Endothelial cell of umbilical vein (primary cell): ENCODE measurements around the gene REPIN1. TPM values are rescaled to one million over a fixed set of nuclear protein-coding genes. Genes with fewer than 3 reads are reported as not detected.

ENCODE experiments used
- BruUV-seq: library from RNA; stranded (reverse); fragments of 400-500 nt; replicated peaks from 2 replicates; lab custom pipeline; 2021; lab: Mats Ljungman, UMichigan
- CTCF ChIA-PET: fragments of 300-600, 350-600 bp; sonication (Branson Sonifier 250); formaldehyde crosslinking; loops from one replicate; lab custom pipeline; 2021; ENCODE audit warnings: antibody characterized with exemption, inconsistent platforms; lab: Charles Lee
- POLR2A ChIA-PET: fragments of 300-600, 350-600 bp; sonication (Branson Sonifier 250); formaldehyde crosslinking; loops from one replicate; lab custom pipeline; 2021; ENCODE audit warnings: antibody characterized with exemption, inconsistent platforms; lab: Charles Lee
- DNase-seq: peaks from one replicate; pipeline ENCODE4 v3.0.0-alpha.2; 2011; ENCODE audit warnings: low read depth, low spot score
- FAIRE-seq: peaks from 2 replicates; lab custom pipeline; 2011; peaks lifted over from hg19 to GRCh38; lab: Jason Lieb, UNC
- H2AFZ ChIP-seq: 2 replicates; pipeline ENCODE4 v1.6.0; 2012; ENCODE audit warnings: low read depth, low read length, control low read depth, inconsistent platforms
- H3K27ac ChIP-seq: 2 replicates; pipeline ENCODE4 v1.5.1; 2011; ENCODE audit warnings: low read depth, mild to moderate bottlenecking, control low read depth, low read length, moderate library complexity; ENCODE audit not compliant: insufficient read depth
- H3K27me3 ChIP-seq, 2 experiments: 2 replicates each; pipeline versions ENCODE4 v1.6.0 to v1.6.1; 2011; ENCODE audit warnings: low read length in 2 of 2, mixed read lengths in 1 of 2; ENCODE audit not compliant: control insufficient read depth in 2 of 2, insufficient read depth in 2 of 2
- H3K36me3 ChIP-seq, 2 experiments: 2 replicates in 1 of 2; 3 replicates in 1 of 2; pipeline ENCODE4 v1.5.1; 2011; ENCODE audit warnings: low read length in 2 of 2, mild to moderate bottlenecking in 1 of 2, moderate library complexity in 1 of 2; ENCODE audit not compliant: control insufficient read depth in 2 of 2, insufficient read depth in 2 of 2; ENCODE audit errors: extremely low read depth in 1 of 2
- H3K4me1 ChIP-seq: 3 replicates; pipeline ENCODE4 v1.5.1; 2011; ENCODE audit warnings: mild to moderate bottlenecking, low read length; ENCODE audit not compliant: control insufficient read depth, insufficient read depth; ENCODE audit errors: extremely low read depth
- H3K4me2 ChIP-seq: 2 replicates; pipeline ENCODE4 v1.6.1; 2011; ENCODE audit warnings: low read length, control low read depth, mixed read lengths; ENCODE audit not compliant: insufficient read depth
- H3K4me3 ChIP-seq, 3 experiments: fragments of 200-600 bp in 1 of 3; sonication (generic), shearing (Covaris generic) in 1 of 3; replicated peaks in 1 of 3; 2 replicates each; pipeline ENCODE4 v1.5.1; 2011 to 2016; ENCODE audit warnings: control low read depth in 3 of 3, low read length in 3 of 3, mild to moderate bottlenecking in 2 of 3, inconsistent platforms in 1 of 3, low read depth in 1 of 3, moderate library complexity in 1 of 3; ENCODE audit not compliant: insufficient read depth in 1 of 3
- H3K79me2 ChIP-seq: 2 replicates; pipeline ENCODE4 v1.6.0; 2012; ENCODE audit warnings: low read length, inconsistent platforms; ENCODE audit not compliant: control insufficient read depth, insufficient read depth
- H3K9ac ChIP-seq: replicated peaks from 2 replicates; pipeline ENCODE3; 2011; ENCODE audit warnings: low read length, control low read depth; ENCODE audit not compliant: insufficient read depth; ENCODE audit errors: extremely low read depth
- H3K9me1 ChIP-seq: replicated peaks from 3 replicates; pipeline ENCODE4 v1.6.0; 2011; ENCODE audit warnings: mild to moderate bottlenecking, low read length; ENCODE audit not compliant: control insufficient read depth, insufficient read depth; ENCODE audit errors: extremely low read depth
- H3K9me3 ChIP-seq: replicated peaks from 2 replicates; pipeline ENCODE4 v1.5.1; 2012; ENCODE audit warnings: low read length, inconsistent platforms; ENCODE audit not compliant: control insufficient read depth, insufficient read depth
- H4K20me1 ChIP-seq: replicated peaks from 2 replicates; pipeline ENCODE3; 2011; ENCODE audit warnings: mild to moderate bottlenecking, low read length; ENCODE audit not compliant: control insufficient read depth, insufficient read depth; ENCODE audit errors: extremely low read depth
- EZH2 ChIP-seq: IDR thresholded peaks from 2 replicates; pipeline ENCODE4 v1.6.1; 2012; ENCODE audit warnings: borderline replicate concordance, low read depth, mild to moderate bottlenecking, moderate library complexity, low read length, inconsistent platforms; ENCODE audit not compliant: severe bottlenecking
- FOS ChIP-seq: IDR thresholded peaks from 2 replicates; pipeline ENCODE4 v1.6.1; 2011; ENCODE audit warnings: mild to moderate bottlenecking, low read length, moderate library complexity, borderline replicate concordance; ENCODE audit not compliant: insufficient read depth
- GATA2 ChIP-seq: IDR thresholded peaks from 2 replicates; pipeline ENCODE4 v1.7.0; 2011; ENCODE audit warnings: low read depth, mild to moderate bottlenecking, moderate library complexity, mixed read lengths, low read length; ENCODE audit not compliant: insufficient read length, insufficient read depth
- JUN ChIP-seq: IDR thresholded peaks from 2 replicates; pipeline ENCODE4 v1.6.1; 2011; ENCODE audit warnings: borderline replicate concordance, low read depth; ENCODE audit not compliant: insufficient read length, insufficient read depth
- MYC ChIP-seq: IDR thresholded peaks from one replicate; pipeline ENCODE4 v1.6.1; 2011; ENCODE audit warnings: mild to moderate bottlenecking, low read depth, low read length
- POLR2A ChIP-seq: IDR thresholded peaks from 2 replicates; pipeline ENCODE4 v1.6.1; 2012; ENCODE audit warnings: low read depth, mild to moderate bottlenecking, control low read depth, low read length
- POLR2AphosphoS5 ChIP-seq: IDR thresholded peaks from 2 replicates; pipeline ENCODE4 v1.6.1; 2012; ENCODE audit warnings: low read depth, mild to moderate bottlenecking, control low read depth, low read length, moderate library complexity; ENCODE audit not compliant: insufficient read depth
- dilution Hi-C: fragments of 300-500 bp; cut with MboI; formaldehyde crosslinking; loops from one replicate; pipeline ENCODE4 v1.15.0; 2019; ENCODE audit warnings: low sequenced_read_pairs; ENCODE audit not compliant: extremely low pct_ligation_motif_present
- intact Hi-C: fragments of 100-400 bp; cut with micrococcal nuclease; formaldehyde crosslinking; loops from one replicate; pipeline ENCODE4 v1.10.0; 2022
- polyA plus RNA-seq, 4 experiments: library from polyadenylated mRNA; depleted of rRNA in 3 of 4; stranded (reverse) in 3 of 4; unstranded in 1 of 4; fragments of >200 nt; gene quantifications; 2 replicates each; pipeline versions ENCODE4 v1.2.1 to v1.2.3, GENCODE V29; 2011 to 2012; ENCODE audit warnings: missing spikeins in 1 of 4
- total RNA-seq: library from RNA; stranded (reverse); gene quantifications from 2 replicates; pipeline ENCODE4 v1.2.3, GENCODE V29; 2021
- TF ChIP-seq, protein P1 (sequence below), 2 donors: IDR thresholded peaks; 1 replicate in 1 of 2; 2 replicates in 1 of 2; pipeline ENCODE4 v1.5.1; 2011; ENCODE audit warnings: low read length in 2 of 2, mild to moderate bottlenecking in 2 of 2, moderate library complexity in 2 of 2, control low read depth in 1 of 2, inconsistent platforms in 1 of 2, low read depth in 1 of 2; ENCODE audit not compliant: insufficient read depth in 1 of 2; ENCODE audit errors: extremely low read depth in 1 of 2
- TF ChIP-seq, protein P2 (sequence below): IDR thresholded peaks from 2 replicates; pipeline ENCODE4 v1.6.1; 2011; ENCODE audit not compliant: insufficient read depth, insufficient read length

Gene REPIN1
- total and polyA plus RNA-seq, 2 donors (not counting 3 experiments of a cell fraction or from before 2014, with no cell fraction given), result 108 to 140 TPM

DNA sequence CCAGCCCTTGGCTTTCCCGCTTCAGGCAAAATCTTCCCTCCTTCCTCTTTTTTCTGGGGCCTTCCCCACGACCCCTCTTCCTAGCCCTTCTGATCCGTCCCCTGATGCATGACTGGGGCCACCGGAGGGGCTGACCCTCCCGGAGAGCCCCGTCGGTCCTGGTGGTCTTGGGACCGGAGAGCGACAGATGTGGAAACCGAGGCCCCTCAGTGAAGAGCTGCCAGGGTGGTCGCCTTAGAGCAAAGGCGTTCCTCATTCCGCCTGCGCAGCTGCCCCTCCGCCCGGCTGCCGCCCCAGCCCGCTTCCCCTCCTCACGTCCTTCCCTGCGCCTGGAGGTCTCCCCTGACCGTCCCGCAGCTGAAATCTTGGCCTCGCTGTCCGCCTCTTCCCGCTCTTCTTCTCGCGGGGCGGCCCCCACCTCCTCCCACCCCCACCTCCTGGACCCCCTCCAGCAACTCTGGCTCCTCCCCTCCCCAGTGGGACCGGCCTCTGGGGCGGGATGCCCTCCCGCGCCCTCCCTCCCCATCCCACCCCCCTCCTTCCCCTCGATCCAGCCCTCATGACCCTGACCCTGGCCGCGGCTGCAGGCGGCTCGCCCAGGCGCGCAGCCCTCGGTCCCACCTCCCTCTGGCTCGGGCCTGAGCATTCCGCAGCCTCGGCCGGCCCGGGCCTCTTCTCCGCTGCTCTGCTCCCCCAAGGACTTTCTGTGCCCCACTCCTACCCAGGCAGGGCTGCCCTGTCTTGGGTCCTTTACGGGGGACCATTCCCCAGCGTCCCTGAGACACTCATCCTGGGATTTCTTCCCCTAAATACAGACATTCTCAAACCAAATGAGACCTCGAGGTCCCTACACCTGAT, 27.1 kb upstream of the REPIN1 start, which contains the start of gene RARRES2:
Gene RARRES2 (minus strand): TSS at position 367 of the 858 bp plus-strand sequence. CDS start 1,020 bp downstream, outside the sequence.
- peak; percentile 8 for TF ChIP-seq EZH2
- no peak for TF ChIP-seq GATA2
- no peak for TF ChIP-seq FOS
- TF ChIP-seq MYC, result no peak
- TF ChIP-seq JUN, result no peak
- no peak for TF ChIP-seq POLR2A
- no TSS peak for BruUV-seq
- H3K27ac ChIP-seq, result no peak within 1 kb of the TSS
- DNase-seq (no peak), FAIRE-seq (no peak)
- H3K4me1 ChIP-seq, result no peaks in the 10 kb centered on the region
- dilution Hi-C loops (no loop called here), intact Hi-C loops (no loop called here)
- no peaks in the 10 kb centered on the region for H4K20me1 ChIP-seq
- H3K4me2 ChIP-seq, result no peak within 1 kb of the TSS
- H3K9ac ChIP-seq, result no peak within 1 kb of the TSS
- H3K79me2 ChIP-seq, result no peaks in the 10 kb centered on the region
- ChIA-PET POLR2A (no interaction called here), CTCF (no interaction called here)
- no peaks in the 10 kb centered on the region for H3K36me3 ChIP-seq
- peaks cover 28 to 35% of the 10 kb centered on the region in 2 experiments for H3K27me3 ChIP-seq
- H3K4me3 ChIP-seq, result no peak within 1 kb of the TSS
- no peaks in the 10 kb centered on the region for H3K9me1 ChIP-seq
- no peak within 1 kb of the TSS for H2AFZ ChIP-seq
- H3K9me3 ChIP-seq, result no peaks in the 10 kb centered on the region

DNA sequence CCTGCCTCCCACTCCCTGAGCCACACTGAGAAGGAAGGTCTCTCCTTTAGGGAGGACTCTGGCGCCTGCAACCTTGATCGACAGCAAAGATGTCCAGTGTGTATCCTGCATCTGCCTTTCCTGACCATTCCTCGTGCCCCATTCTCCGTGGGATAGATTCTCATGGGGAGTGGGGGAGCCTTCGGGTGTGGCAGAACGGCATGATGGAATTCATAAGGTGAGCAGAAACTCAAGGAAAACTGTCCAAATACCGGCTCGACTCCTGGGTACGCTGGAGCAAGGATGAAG, 26.6 kb upstream of the REPIN1 start:
- H3K9me3 ChIP-seq, result no peaks in the 10 kb centered on the region
- CTCF ChIA-PET, result no interaction called here
- peaks cover 28 to 35% of the 10 kb centered on the region in 2 experiments for H3K27me3 ChIP-seq
- H3K9ac ChIP-seq, result no peak overlapping the region
- no peaks in the 10 kb centered on the region for H3K79me2 ChIP-seq
- DNase-seq (no peak), FAIRE-seq (no peak)
- H3K4me1 ChIP-seq, result no peaks in the 10 kb centered on the region
- POLR2A ChIA-PET, result no interaction called here
- no peaks in the 10 kb centered on the region for H3K9me1 ChIP-seq
- H3K4me3 ChIP-seq, result no peak overlapping the region
- no peaks in the 10 kb centered on the region for H4K20me1 ChIP-seq
- intact Hi-C loops, result no loop called here
- no peak overlapping the region for H3K4me2 ChIP-seq
- no peak overlapping the region for H3K27ac ChIP-seq
- no peak for TF ChIP-seq JUN
- no peak for TF ChIP-seq POLR2AphosphoS5
- no peak for TF ChIP-seq MYC
- no peak for TF ChIP-seq GATA2
- TF ChIP-seq, protein P1, sequence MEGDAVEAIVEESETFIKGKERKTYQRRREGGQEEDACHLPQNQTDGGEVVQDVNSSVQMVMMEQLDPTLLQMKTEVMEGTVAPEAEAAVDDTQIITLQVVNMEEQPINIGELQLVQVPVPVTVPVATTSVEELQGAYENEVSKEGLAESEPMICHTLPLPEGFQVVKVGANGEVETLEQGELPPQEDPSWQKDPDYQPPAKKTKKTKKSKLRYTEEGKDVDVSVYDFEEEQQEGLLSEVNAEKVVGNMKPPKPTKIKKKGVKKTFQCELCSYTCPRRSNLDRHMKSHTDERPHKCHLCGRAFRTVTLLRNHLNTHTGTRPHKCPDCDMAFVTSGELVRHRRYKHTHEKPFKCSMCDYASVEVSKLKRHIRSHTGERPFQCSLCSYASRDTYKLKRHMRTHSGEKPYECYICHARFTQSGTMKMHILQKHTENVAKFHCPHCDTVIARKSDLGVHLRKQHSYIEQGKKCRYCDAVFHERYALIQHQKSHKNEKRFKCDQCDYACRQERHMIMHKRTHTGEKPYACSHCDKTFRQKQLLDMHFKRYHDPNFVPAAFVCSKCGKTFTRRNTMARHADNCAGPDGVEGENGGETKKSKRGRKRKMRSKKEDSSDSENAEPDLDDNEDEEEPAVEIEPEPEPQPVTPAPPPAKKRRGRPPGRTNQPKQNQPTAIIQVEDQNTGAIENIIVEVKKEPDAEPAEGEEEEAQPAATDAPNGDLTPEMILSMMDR (IDR thresholded peaks at IDR 0.05; ENCODE audit: extremely low read depth in 1 of 2, insufficient read depth in 1 of 2, low read depth in 1 of 2, low read length in 2 of 2), result no peak
- no peak for TF ChIP-seq FOS
- TF ChIP-seq, protein P2, sequence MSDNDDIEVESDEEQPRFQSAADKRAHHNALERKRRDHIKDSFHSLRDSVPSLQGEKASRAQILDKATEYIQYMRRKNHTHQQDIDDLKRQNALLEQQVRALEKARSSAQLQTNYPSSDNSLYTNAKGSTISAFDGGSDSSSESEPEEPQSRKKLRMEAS, result no peak
- no peak for TF ChIP-seq POLR2A
- no peak for TF ChIP-seq EZH2
- no peaks in the 10 kb centered on the region for H3K36me3 ChIP-seq
- dilution Hi-C loops, result no loop called here
- H2AFZ ChIP-seq, result no peak overlapping the region
- BruUV-seq, result no TSS peak
